NCI-H1436 treated with DMSO at 0.1 percent for 48 hours (cell line): Measurements from ENCODE around the gene CTXN3.

Experiments
- DNase-seq: peaks from one replicate; lab custom pipeline; 2025; lab: John Stamatoyannopoulos, UW

Gene CTXN3

GRCh38 chr5:127699416-127699815, 50.5 kb downstream of the CTXN3 start:
- DNase-seq: no peak

GRCh38 chr5:127700237-127700766, 51.4 kb downstream of the CTXN3 start:
- no peak for DNase-seq

GRCh38 chr5:127702434-127702833, 53.6 kb downstream of the CTXN3 start:
- no peak for DNase-seq

GRCh38 chr5:127702926-127703561, 54.2 kb downstream of the CTXN3 start, which contains the start of gene CCDC192:
Gene CCDC192 (plus strand): TSS chr5:127703391. CDS start chr5:127703446, 55 bp downstream.
- no peak for DNase-seq

GRCh38 chr5:127705120-127705892, 56.4 kb downstream of the CTXN3 start:
- DNase-seq: no peak

GRCh38 chr5:127706691-127707090, 57.8 kb downstream of the CTXN3 start:
- no peak for DNase-seq

- no peak for DNase-seq
Measured at GRCh38 chr5:127707209-127707608, 58.3 kb downstream of the CTXN3 start.
